GM19438 (cell line): ENCODE results near the gene BTBD2.

ENCODE experiments used
- ATAC-seq: cut with Tn5 transposase; IDR thresholded peaks from one replicate; pipeline ENCODE4 v1.9.1; 2021; ENCODE audit warnings: low read depth; ENCODE audit not compliant: unreplicated experiment

Gene BTBD2

DNA sequence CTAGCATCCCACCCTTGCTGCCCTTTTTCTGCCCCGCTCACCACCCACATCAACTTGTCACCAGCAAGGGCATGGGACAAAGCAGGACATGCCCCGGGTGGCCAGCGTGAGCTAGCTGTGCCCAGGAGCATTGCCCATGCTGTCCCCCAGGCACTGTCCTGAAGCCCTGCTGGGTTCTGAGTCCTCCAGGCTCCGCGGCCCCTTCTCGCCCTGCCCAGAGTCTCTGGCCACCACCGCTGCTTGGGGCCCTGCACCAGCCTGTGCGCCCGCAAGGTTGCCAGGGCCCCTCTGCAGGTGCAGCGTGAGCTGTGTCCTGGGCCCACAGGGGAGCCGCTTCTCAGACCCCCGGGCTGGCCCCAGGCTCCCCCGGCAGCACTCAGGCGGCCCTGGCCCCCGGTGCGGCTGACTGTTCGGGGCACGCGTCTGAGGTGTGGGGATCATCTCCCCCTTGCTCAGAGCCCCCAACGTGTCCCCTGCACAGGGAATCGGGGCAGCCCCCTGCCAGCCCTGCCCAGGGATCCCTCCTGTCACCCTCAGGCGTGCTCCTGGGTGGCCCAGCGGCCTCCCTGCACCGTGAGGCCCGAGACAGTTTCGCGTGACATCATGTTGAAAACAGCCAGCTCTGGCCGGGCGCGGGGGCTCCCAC, 70.5 kb downstream of the BTBD2 start:
- ATAC-seq, result no peak

DNA sequence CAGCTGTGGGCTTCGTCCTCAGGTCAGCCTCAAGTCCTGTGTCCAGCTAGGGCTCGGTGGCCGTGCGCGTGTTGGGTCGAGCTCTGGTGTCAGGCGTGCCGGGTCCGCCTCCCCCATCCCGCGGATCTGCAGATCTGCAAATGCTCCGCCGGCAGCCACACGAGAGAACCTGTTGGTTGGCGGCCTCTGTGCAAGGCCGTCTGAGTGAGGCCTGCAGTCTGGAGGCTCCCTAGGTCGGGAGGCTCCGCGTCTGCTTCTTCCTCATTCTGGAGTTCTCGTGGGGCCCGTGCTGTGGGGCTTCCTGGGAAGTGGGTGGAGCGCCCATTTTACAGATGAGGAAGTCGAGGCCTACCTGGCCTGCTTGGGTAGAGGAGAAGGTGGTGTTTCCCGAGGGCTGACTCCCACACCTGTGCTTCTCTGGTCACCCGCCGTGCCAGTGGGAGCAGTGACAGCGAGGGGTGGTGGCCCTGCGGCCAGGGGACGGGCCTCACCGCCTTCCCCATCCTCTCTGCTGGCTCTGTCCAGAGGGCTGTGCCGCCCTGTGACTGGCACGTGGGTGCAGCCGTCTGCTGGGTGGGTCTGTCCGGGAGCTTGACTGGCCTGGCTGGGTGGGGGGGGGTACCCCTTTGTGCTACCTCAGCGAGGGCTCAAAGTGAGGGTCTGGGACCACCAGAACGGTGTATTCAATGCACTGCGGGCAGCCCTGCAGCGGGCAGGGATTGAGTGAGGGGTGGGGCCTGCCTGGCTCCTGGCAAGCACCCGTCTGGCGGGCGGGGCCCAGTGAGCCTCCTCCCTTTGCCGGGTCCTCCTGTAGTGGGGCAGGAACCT, 71.2 kb downstream of the BTBD2 start:
- ATAC-seq, result no peak

DNA sequence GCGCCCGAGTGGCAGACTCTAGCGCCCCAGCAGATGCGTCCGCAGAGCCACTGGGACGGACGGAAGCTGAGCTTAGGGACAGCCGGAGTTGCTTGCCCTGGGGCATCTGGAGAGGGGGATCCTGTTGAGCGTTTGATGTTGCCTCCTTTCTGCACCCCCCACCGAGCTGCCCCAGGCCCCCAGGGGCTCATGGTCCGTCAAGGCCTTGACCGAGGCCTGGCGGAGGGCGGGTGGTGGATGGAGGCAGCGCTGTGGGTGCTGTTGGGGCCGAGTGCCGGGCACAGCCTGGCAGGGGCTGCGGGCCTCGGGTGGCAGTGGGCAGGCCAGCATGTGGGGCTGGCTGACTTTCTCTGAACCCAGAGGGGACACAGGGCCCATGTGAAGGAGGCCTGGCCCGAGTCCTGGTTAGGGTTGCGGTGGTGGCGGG, 71.8 kb downstream of the BTBD2 start:
- no peak for ATAC-seq

DNA sequence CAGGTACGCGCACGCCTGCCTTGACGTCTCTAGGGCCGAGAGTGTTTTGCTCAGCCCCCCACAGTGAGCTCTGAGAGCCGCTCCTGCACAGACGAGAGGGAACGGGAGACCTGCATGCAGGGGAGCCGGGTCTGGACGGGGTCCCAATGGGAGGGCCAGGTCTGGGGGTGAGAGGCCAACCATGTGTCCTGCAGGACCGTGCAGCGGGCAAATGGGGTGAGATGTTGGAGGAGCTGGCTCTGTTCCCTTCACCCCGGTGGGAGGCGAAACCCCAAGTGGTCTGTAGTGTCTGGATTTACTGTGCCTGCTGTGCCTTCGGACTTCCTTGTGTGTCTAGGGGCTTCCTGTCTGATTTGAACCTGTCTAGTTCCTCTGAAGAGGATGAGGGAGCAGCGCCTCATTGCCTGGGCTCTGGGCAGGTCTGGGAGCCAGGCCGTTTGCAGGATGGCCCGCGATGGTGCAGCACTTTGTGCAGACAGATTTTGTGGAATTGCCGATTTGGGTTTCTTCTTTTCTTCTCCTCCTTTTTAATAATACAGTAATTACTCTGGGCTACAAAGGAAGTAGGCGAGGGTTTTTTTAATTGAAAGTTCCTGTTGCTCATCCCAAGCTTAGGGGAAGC, 72.5 kb downstream of the BTBD2 start:
- ATAC-seq, result no peak

DNA sequence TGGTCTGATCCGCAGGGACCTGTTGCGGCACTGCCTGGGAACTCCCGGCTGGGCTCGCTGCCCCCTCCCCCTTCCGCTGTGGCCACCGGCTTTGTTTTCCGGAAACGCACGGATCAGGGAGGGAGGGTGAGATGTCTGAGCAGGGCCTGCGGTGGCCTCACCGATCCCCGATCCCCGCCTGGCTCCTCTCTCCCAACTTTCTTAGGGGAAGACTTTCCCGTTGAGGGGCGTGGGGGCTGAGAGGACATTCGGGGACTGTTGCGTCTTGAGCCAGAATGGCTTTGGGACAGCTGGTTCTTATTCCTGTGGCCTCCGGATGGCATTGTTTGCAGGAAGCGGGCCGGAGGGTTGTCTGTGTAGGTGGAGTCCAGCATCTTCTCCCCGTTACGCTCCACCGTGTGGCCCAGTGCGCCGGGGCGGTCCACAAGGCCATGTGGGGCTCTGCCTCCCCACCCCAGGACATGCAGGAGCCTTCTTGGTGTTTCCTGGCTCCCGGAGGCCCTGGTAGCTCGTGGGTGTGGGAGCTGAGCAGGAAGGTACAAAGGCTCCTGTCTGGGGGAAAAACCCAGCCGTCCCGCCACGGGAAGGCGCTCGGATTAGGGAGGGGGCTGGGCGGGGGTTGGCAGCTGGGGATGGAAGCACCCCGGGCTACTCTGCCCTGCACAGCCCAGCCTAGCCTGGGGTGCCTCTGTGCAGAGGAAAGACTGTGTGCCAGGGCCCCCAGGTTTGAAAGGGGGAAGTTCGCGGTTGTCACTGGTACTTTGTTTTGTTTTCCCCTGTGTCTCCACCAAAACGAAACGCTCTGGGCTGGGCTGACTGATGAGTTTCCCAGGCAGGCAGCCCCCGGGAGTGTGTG, 73.2 kb downstream of the BTBD2 start:
- ATAC-seq, result no peak

DNA sequence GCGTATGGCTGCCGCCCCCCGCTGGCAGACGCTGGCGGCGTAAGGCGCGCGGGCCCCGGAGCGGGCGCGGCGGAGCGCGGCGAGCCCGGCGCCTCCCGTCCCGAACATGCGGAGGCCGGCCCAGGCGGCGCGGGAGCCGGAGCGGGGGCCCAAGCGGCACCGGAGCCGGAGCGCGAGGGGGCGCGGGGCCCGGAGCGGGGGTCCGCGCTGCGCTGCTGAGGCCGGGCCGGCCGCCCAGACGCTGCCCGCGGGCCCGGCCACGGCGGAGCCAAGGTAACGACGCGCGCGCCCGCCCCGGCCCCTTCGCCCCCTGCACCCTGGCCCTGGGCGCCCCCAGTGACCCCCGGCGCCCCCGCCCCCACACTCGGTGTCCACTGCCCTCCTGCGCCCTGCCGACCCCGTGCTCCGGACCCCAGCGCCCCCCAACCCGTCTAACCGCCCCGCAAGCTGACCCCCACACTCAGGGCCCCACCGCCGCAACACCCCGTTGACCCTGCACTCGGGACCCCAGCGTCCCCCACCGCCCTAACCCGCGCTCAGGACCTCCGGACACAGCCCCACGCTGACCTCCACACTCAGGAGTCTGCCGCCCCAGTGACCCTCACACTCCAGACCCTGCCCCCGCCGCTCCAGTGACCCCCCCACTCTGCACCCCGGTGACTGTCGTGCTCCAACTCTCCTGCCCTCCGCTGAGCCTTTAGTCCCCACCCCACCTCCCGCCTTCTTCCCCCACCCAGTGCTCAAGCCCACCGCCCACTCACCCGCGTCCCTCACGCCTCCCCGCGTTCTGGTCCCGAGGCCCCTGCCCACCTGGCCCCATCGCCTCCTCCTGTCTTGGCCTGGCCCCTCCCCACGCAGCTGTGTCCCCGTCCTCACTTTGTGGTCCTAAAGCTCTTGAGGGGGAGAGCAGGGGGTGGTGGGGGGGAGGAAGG, 74.1 kb downstream of the BTBD2 start, which contains the start of gene CSNK1G2:
Gene CSNK1G2, plus strand, starts transcription at position 27 of the 932 bp plus-strand sequence. CDS start 28,601 bp downstream, outside the sequence.
- ATAC-seq, result peak; percentile 42

DNA sequence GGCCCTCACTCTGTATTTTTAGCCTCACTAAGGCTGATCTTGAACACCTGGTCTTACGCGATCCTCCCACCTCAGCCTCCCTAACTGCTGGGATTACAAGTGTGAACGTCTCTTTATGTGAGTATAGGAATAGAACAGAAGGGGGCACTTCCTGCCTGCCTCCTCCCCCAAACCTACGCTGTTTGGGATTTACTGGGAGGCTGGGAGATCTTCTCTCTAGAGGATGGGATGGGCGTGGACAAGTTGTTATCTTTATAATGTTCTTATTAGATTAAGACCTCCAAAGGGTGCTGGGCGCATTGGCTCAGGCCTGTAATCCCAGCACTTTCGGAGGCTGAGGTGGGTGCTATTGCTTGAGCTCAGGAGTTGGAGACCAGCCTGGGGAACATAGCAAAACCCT, 77.4 kb downstream of the BTBD2 start:
- no peak for ATAC-seq

DNA sequence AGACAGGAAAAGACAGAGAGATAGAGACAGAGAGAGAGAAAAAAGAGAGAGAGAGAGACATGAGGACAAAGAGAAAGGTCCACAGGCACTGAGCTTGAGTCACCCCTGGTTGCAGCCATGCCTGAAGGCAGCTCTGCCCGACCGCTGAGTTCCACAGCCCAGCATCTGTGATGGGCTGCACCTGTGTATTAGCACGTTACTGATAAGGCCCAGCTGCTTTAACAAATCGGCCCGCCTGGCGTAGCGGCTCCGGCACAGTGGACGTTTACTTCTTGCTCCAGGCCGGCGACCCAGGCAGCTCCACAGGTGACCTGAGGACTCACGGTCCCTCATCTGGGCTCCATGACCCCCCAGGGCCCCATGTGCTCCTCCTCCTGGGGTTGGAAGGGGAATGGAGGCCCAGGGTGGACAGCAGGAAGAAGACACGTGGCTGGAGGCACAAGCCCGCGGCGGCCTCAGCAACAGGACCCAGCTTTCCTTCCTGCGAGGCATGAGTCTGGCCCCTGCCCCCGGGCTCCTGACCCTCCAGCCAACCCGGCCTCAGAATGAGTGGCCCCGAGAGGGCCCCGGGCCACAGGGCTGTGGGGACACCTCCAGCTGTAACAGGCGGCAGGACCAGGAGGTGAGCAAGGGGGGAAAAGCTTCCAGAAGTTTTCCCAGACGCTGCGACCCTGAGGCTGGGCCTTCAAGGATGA, 78.5 kb downstream of the BTBD2 start:
- ATAC-seq, result no peak

DNA sequence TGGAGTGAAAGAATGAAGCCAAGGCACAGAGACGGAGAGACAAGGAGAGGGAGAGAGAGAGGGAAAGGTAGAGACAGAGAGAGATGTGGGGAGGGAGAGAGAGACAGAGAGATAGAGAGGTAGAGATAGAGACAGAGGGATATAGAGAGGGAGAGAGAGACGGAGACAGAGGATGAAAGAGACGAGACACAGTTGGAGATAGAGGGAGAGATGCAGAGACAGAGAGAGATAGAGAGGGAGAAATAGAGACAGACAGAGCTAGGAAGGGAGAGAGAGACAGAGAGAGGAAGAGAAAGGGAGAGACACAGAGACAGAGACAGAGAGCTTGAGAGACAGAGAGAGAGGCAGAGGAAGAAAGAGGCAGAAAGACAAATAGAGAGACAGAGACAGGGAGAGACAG, 79.1 kb downstream of the BTBD2 start:
- no peak for ATAC-seq

DNA sequence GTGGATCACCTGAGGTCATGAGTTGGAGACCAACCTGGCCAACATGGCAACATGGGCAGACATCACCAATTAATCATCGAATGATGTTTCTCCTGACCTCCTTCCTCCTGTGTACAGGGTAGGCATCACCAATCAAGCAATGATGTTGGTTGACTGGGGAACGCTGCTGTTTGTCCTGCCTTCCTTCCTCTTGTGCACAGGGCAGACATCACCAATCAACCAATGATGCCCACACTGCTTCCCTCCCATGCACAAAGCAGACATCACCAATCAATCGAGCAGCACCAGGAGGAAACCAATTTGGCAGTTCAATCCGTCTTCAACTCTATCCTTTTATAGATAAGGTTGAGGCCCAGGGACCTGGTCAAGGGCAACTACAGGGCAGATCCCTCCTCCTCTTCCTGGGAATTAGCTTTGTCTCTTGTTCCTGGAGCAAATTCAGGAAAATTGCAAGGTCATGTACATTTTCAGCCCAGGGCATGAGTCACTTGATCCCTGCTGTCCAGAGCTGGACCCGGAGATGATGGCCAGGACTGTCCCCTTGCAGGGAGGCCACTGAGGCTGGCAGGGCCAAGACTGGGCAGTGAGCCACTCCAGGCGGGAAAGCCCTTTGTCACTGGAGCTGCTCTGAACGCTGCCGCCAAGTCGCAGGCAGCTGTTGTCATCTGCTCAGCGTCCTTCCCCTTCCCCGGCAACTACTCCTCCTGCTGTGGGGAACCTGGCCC, 79.9 kb downstream of the BTBD2 start:
- no peak for ATAC-seq
